GM04503 (cell line): ENCODE data around the gene CLSTN1.
"Not testable (repeated sequence)": the region's sequence is repeated elsewhere in the genome, so short reads cannot be mapped to it uniquely, and the experiment has no call there.

Source experiments
- DNase-seq: peaks from one replicate; pipeline ENCODE4 v3.0.0-alpha.2; 2012; ENCODE audit warnings: low read depth

CLSTN1 gene

DNA sequence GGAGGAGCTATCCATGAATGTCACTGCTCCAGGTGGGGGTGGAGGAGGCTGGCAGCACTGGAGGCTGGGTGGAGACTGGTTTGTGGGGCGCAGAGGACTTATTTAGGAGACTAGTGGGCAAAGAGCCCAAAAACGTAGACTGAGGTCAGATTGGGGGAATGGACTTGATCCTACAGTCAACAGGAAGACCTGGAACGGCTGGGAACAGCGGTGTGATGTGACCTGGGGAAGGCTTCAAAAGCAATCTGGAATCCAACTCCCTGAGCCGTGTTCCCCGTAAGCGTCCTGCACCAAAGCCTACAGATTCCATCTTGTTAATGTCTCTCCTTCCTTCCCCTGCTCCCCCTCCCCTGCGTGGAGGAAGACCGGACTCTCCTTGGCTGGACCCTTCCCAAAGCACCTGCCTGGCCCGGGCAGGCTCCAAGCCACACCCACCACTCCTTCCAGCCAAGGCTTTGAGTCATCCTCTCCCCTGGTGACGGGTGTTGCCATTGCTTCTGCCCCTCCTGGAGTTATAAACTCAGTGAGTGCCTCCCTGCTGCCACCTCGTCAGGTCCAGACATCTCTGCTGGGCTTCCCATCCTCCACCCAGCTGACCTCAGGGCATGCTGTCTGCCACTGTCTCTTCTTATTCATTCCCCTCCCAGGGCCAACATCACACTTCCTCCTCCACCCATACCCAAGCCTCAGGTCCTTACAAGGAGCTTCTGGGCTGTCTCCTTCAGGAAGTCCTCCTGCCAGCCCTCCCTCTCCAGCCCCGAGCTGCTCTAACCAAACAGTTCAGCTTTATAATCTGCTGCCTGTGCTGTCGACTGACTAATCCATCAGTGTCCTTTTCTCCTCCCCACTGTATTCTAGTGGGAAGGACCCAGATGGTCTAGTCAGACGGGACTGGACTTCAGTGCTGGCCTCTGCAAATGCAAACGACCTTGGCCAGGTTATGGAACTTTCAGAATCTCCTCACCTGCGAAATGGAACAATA lies 1.6 kb upstream of the CLSTN1 start:
- no peak for DNase-seq

DNA sequence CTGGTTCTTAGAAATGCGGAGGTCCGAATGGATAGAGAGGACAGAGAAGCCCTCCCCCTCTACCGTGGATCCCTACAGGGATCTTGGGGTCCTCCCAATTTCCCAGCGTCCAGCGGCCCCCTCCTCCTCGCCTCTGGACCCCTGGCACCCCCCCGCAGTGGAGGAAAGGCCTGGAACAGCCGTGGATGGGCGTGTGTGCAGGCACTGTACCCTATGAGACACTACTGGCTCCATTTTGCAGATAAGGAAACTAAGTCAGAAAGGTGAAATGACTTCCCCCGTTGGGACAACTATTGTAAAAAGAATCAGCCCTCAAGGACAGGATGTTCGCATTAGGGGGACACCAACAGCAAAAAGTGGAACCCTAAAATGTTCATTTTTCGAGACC lies 931 bp upstream of the CLSTN1 start:
- DNase-seq, result no peak

DNA sequence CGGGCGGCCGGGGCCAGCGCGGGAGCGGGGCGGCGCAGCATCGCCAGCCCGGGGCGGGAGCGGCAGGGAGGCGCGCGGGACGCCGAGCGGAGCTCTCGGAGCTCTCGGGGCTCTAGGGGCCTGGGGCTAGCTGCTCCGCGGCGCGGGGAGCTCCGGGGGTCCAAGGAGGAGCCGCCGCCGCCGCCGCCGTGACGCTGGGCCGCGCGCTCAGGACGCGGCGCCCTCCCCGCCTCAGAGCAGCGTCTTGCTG lies 147 bp downstream of the CLSTN1 start:
- DNase-seq, result no peak

DNA sequence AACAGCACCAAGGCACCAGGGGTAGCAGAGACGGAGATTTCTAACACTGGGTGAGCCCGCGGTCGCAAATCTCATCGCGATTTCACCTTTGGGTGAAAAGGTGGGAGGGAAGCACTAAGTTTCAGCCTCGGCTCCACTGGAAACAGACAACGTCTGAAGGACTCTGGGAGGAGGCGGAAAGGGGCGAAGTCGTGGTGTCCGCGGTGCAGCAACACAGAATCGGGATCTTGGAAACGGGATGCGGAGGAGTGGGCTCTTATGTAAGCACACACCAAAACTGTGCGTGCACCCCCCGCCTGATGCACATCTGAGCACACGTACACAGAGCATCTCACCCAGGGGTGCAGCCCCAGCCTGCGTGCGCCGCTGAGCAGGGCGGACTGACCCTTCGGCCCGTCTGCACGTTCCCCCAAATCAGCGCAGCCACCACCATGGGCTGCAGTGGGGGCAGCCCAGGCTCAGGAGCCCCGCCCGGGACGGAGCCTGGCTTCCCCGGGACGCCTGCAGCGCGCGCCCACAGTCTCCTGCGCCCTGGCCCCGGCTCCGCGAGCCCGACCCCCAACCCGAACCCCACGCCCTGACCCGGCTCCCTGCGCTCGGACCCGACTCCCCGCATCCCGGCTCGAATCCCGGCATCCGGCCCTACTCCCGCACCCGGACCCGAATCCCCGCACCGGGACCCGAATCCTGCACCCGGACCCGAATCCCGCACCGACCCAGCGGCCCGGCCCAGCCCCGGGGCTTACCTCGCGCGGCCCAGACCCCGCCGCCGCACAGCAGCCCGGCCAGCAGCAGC lies 670 bp downstream of the CLSTN1 start:
- DNase-seq, result no peak

DNA sequence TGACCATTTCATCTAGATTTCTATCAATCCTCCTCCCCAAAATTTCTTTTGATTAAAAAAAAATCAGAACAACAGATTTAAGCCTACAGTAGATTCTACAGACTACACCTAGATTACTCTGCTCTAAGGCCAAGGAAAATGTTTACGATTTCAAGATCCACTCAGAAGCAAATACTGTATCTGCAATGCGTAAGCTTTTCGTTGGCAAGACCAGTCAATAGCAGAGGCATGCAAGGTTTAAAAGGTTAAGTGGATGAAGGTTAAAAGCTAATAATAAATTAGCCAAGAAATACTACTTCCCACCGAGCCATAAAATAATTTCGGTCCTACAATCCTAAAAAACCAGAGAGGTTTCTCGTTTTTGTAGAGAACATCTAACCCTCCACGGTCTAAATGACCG lies 1.3 kb downstream of the CLSTN1 start:
- no peak for DNase-seq

DNA sequence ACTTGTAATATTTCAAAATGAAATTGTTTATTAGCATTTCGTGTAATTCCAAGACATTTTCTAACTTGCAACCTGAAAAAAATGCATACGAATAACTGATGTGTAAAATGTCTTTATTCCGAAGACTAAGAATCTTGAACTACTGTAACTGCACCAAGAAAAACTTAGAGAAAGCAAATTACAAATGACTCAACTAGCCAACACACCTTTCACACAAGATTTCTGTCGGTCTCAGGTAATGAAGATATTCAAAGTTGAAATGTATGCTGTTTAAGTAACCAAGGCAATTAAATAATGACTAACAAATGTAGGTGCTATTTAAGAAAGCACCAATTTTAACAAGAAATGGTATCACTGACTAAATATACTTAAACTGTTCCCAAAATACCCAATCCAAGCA lies 2.1 kb downstream of the CLSTN1 start:
- no peak for DNase-seq

DNA sequence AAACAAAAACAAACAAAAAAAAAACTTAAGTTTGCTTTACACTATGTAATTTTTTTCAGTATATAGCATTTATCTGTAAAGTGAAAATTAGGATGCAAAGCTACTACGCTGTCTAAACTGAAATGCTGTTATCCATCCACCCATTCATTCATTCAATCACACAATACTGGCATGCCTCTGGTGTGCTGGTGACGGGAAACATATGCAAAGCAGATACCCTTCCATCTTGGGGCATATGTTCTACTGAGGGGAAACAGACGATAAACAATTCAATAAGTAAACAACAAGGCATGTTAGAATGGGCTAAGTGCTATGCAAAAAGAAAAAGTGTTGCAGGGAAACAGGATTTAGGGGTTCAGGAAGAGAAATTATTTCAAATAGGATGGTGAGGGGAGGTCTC lies 3.2 kb downstream of the CLSTN1 start:
- no peak for DNase-seq

DNA sequence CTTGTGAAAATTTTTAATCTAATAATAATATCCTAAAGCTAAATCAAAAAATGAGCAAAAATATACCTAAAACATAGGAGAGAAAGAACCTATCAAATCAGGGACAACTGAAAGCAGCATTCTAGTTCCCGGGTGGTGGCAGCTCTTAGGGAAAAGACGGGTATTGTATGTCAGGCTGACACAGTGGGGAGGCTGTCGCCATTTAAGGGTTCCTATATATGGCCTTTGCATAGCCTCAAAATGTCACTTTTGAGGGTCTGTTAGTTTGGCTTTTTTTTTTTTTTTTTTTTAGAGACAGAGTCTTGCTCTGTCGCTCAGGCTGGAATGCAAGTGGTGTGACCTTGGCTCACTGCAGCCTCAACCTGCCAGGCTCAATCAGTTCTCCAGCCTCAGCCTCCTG lies 6.0 kb downstream of the CLSTN1 start:
- no peak for DNase-seq

DNA sequence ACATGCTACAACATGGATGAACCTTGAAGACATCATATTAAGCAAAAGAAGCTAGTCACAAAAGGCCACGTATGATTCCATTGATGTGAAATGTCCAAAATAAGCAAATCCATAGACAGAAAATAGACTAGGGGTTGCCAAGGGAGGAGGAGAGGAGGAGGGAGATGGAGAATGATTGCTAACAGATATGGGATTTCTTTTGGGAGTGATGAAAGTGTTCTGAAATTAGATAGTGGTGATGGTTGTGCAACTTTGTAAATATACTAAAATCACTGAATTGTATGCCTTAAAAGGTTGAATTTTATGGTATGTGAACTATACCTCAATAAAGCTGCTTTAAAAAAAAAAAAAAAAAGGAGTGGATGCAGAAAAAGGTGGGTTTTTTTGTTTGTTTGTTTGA lies 7.6 kb downstream of the CLSTN1 start:
- DNase-seq, result no peak

DNA sequence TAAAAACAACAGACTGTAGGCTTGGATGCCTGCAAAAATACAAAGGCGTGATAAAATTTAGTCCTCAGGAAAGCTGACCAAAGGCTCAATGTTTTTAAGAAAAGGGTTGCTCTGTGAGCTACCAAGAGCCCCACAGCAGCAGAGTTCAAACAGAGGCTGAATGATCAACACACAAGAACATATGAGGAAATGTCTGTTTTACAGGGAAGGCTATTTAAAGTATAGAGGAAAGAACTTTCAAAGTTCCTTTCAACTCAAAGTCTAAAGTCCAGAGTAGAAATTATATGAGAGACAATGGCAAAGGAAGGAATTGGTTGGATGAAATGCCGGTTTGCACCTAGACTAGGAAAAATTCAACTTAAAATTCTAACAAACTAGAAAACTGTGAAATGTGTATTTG lies 8.6 kb downstream of the CLSTN1 start:
- no peak for DNase-seq

DNA sequence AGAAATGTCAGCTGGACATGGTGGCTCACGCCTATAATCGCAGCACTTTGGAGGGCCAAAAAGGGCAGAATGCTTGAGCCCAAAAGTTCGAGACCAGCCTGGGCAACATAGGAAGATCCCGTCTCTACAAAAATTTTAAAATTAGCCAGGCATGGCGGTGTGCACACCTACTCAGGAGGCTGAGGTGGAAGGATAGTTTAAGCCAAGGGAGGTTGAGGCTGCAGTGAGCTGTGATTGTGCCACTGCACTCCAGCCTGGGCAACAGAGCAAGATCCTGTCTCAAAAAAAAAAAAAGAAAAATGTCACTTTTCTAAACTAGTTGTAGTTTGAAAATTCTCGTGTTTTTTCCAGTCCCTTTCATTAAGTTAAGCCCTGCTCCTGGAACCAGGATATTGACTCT lies 9.1 kb downstream of the CLSTN1 start:
- no peak for DNase-seq

DNA sequence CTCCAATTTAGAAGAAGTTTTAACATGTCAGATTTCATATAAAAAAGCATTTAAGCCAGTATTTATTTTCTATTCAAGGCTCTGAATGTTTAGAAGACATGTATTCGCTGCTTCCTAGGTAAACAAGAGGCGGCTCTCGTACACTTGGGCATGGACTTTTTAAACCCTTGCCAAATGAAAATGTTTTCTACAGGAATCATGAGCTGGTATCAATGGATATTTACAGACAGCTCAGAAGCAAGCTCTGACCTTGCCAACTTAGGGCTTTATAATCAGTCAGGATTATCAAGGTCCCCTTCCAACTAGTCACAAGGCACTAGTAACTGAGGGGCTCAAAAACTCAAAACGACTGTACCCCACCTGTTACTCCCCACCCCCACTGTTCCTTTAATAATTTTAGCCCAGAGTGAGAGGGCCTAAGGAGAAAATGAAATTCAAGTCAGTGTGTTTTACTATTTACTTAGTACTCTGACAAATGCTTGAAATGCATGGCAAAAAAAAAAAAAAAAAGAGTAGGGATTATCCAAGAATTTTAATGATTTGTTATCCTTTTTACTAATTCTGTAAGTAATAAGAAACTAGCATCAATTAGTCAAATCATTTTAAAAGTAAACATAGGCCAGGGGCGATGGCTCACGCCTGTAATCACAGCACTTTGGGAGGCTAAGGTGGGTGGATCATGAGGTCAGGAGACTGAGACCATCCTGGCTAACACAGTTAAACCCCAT lies 12.4 kb downstream of the CLSTN1 start:
- no peak for DNase-seq

DNA sequence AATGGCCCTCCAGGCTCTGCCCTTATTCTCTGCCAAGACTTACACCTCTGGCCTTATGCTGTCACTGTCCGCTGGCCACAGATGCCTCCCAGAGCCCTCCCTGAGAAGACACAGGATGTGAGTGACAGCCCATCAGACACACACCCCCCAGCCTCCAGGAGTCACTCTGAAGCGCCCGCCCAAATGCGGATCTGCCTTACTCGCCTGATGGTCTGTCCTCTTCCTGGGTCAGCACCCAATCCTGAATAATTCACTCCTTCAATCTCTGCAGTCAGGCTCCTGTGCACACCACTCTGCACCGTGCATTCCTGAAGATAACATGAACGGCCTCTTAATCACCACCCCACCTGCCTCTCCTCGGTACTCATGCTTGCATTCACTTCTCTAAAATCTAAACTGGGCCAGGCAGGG lies 14.7 kb downstream of the CLSTN1 start:
- no peak for DNase-seq

DNA sequence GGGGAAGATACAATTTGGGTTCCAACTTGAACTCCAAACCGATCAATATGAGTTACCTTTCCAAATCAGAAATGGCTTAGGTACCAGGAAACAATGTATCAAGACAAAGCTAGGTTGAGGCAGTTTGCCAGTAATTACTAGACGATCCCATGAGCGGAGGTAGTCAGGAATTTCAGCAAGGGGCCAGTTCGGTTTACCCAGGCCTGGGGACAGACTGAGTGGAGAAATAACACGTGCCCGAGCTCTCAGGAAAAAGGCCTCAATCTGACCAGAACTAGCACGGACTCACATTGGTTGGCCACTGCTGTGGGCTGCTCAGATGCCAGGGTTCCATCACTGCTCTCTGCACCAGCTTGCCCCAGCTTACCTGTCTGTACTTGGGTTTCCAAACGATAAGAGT lies 15.3 kb downstream of the CLSTN1 start:
- DNase-seq, result no peak

DNA sequence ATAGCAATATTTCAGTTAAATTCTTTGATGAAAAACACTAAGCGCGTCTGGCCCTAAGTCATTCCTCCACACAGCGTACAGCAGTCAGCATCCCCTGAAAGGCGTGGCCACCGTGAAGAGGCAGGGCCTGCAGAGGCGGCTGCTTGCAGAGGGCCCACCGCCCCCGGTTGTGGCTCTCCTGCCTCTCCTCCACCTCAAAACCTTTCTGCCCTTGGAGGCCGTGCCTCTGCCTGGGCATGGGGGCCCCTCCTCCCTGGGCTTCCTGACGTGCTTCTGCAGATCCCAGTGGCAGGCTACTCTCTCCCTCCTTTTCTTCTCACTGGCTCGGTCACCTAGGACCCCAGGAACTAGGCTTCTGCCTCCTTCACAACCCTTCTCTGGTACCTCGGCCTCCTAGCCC lies 16.2 kb downstream of the CLSTN1 start:
- DNase-seq, result no peak

DNA sequence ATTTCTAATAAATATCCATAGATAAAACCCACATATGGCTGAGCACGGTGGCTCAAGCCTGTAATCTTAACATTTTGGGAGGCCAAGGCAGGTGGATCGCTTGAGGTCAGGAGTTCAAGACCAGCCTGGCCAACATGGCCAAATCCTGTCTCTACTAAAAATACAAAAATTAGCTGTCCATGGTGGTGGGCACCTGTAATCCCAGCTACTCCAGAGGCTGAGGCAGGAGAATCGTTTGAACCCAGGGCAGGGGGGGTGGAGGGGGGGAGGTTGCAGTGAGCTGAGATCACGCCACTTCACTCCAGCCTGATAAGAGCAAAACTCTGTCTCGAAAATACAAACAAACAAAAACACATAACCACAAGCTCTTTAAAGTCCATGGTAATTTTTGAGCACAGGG lies 17.8 kb downstream of the CLSTN1 start:
- DNase-seq, result not testable (repeated sequence)

DNA sequence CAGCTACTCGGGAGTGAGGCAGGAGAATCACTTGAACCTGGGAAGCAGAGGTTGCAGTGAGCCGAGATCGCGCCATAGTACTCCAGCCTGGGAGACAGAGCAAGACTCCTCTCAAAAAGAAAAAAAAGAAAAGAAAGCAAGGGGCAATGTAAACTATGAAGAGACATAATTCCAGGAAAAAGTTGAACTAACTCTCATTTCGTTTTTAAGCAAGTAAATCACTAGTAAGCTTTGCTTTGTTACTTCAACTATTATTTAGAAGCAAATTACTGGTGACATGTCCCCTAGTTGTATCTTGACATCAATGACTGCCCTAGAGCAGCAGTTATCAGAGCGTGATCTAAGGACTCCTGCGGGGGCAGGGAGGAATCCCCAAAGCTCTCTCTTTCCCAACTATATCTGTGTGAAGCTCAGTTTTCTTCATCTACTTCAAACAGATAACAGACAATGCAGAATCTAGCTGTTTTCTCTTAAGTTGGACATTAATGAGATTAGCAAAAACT lies 18.7 kb downstream of the CLSTN1 start:
- DNase-seq, result no peak

DNA sequence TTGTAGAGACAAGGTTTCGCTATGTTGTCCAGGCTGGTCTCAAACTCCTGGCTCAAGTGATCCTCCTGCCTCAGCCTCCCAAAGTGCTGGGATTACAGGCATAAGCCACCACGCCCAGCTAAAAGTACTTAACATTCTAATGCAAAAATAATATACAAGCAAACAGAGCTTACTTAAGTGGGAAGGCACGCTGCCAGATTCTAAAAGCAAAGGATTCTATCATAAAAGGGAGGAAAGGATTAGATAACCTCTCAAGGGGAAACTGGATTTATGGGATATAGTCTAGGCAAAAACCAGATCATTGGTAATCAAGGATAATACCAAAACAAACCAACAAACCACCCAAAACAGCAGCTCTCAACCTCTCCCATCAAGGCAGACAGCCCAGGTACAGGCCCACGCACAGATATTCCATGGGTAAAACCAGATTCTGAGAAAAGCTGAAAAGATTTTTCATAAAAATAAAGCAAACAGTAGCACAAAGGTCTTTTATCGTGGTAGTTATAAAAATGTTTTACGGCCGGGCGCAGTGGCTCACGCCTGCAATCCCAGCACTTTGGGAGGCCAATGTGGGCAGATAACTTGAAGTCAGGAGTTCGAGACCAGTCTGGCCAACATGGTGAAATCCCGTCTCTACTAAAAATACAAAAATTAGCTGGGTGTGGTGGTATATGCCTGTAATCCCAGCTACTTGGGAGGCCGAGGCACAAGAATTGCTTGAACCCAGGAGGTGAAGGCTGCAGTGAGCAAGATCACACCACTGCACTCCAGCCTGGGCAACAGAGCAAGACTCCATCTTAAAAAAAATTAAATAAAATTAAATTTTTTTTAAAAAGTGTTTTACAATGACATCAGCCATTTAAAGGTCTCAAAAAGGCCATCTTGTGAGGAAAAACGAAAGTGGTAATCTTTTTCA lies 20.5 kb downstream of the CLSTN1 start:
- DNase-seq, result not testable (repeated sequence)

DNA sequence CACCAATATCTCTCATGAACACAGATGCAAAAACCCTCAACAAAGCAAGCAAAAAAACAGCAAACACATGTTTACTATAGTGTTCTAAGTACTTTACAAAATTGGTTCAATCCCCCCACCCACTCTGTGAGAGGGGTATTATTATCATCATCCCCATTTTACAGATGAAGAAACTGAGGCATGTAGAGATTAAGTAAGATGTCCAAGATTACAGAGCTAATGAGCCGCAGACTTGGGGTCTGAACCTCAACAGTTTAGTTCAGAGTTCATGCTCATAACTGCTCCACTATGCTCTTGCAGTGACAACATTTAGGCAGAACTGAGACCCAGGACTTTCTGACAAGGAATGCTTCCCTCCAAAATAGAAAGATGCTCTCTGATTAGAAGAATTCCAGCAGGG lies 21.9 kb downstream of the CLSTN1 start:
- no peak for DNase-seq

DNA sequence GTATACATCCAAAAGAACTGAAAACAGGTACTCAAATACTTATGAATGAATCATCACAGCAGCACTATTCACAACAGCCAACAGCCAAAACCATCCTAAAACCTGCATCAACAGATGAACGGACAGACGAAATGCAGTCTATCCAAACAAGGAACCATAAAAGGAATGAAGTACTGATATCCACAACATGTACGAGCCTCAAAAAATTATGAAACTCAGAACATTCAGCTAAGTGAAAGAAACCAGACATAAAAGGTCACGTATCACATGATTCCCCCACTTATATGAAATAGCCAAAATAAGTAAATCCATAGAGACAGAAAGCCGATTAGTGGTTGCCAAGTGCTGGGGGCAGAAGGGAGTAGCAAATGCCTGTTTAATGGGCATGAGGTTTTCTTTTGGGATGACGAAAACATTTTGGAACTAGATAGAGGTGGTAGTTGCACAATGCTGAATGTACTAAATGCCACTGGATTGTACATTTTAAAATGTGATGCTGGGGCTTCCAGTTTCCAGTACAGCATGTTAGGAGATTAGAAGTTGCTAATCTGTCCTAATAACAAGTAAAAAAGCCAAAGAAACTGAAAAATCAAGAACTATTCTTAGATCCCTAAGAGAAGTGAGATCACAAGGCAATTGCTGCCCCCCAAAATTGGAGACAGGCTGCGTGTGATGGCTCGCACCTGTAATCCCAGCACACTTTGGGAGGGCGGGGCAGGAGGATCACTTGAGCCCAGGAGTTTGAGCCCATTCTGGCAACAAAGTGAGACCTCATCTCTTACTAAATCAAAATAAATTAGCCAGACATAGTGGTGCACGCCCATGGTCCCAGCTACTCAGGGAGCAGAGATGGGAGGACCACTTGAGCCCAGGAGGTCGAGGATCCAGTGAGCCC lies 25.3 kb downstream of the CLSTN1 start:
- DNase-seq, result peak; percentile 63

DNA sequence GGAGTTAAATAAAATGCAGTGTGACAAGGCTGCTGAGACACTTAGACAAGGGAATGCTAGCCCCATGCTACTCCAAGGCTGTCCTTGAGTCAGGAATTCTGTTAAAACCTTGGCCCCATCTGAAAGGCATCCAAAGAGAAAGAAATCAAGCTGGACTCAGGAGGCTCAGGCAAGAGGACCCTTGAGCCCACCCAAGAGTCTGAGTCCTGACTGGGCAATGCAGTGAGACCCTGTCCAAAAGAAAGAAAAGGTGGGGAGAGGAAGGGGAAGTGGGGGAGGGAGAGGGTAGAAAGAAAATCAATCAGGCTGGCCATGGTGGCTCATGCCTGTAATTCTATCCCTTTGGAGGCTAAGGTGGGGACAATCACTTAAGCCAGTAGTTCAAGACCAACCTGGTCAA lies 26.7 kb downstream of the CLSTN1 start:
- DNase-seq, result no peak
